DOHH2 (cell line): Measurements from ENCODE around the gene RSBN1.
"Not testable (repeated sequence)": the region's sequence is repeated elsewhere in the genome, so short reads cannot be mapped to it uniquely, and the experiment has no call there.

ENCODE experiments used
- H3F3A ChIP-seq: fragments of 200-600 bp; sonication (generic), shearing (Covaris generic); 2 replicates; pipeline ENCODE4 v1.6.0; 2016; ENCODE audit warnings: antibody characterized with exemption, mild to moderate bottlenecking; ENCODE audit not compliant: control insufficient read depth, insufficient read depth
- H3K27ac ChIP-seq: fragments of 200-600 bp; sonication (generic); 2 replicates; pipeline ENCODE4 v1.5.1; 2014; ENCODE audit warnings: low read depth, mild to moderate bottlenecking, low read length, moderate library complexity
- H3K27me3 ChIP-seq: fragments of 200-600 bp; sonication (generic); 2 replicates; pipeline ENCODE4 v1.6.1; 2014; ENCODE audit warnings: mild to moderate bottlenecking, low read length, mixed read lengths; ENCODE audit not compliant: control insufficient read depth
- H3K36me3 ChIP-seq: fragments of 200-600 bp; sonication (generic); 2 replicates; pipeline ENCODE4 v1.6.1; 2014; ENCODE audit warnings: mild to moderate bottlenecking, low read length, moderate library complexity, mixed read lengths; ENCODE audit not compliant: control insufficient read depth
- H3K4me1 ChIP-seq: fragments of 200-600 bp; sonication (generic); 2 replicates; pipeline ENCODE4 v1.6.1; 2014; ENCODE audit warnings: mild to moderate bottlenecking, low read length, mixed read lengths; ENCODE audit not compliant: control insufficient read depth
- H3K4me2 ChIP-seq: fragments of 200-600 bp; sonication (generic); 2 replicates; pipeline ENCODE4 v1.6.0; 2014; ENCODE audit warnings: mild to moderate bottlenecking, low read length, moderate library complexity
- H3K4me3 ChIP-seq: fragments of 200-600 bp; sonication (generic); 2 replicates; pipeline ENCODE4 v1.5.1; 2014; ENCODE audit warnings: mild to moderate bottlenecking, low read length, mixed read lengths
- H3K79me2 ChIP-seq: fragments of 200-600 bp; sonication (generic); 2 replicates; pipeline ENCODE4 v1.6.1; 2014; ENCODE audit warnings: mild to moderate bottlenecking, low read length, mixed read lengths; ENCODE audit not compliant: control insufficient read depth
- H3K9me2 ChIP-seq: fragments of 200-600 bp; sonication (generic); replicated peaks from 2 replicates; pipeline ENCODE4 v1.6.1; 2014; ENCODE audit warnings: mild to moderate bottlenecking, low read length, mixed read lengths; ENCODE audit not compliant: control insufficient read depth
- H3K9me3 ChIP-seq: fragments of 200-600 bp; sonication (generic); 2 replicates; pipeline ENCODE4 v1.6.1; 2014; ENCODE audit warnings: antibody characterized with exemption, low read length, mixed read lengths; ENCODE audit not compliant: control insufficient read depth, insufficient read depth
- H4K20me1 ChIP-seq: fragments of 200-600 bp; sonication (generic); 2 replicates; pipeline ENCODE4 v1.6.0; 2014; ENCODE audit warnings: low read depth, mild to moderate bottlenecking, antibody characterized with exemption, low read length, moderate library complexity; ENCODE audit not compliant: control insufficient read depth, insufficient read depth
- CTCF ChIP-seq: fragments of 200-600 bp; sonication (generic); IDR thresholded peaks from one replicate; pipeline ENCODE4 v1.5.1; 2014; ENCODE audit warnings: antibody characterized with exemption, mild to moderate bottlenecking, low read depth, low read length; ENCODE audit not compliant: poor library complexity, severe bottlenecking
- EZH2phosphoT487 ChIP-seq: fragments of 200-600 bp; sonication (generic); IDR thresholded peaks from 2 replicates; pipeline ENCODE4 v1.6.1; 2017; ENCODE audit warnings: borderline replicate concordance, mild to moderate bottlenecking, antibody characterized with exemption, low read length, moderate library complexity, mixed read lengths

The RSBN1 gene

GRCh38 chr1:113759333-113760101 lies 52.8 kb downstream of the RSBN1 start, which contains the start of gene PHTF1:
TSS of gene PHTF1 (minus strand) at chr1:113759486. CDS start at chr1:113758703, 783 bp downstream.
- Histone ChIP-seq H3K36me3 (peaks cover 18% of the 10 kb centered on the region), H3F3A (peaks cover 22% of the 10 kb centered on the region), H3K9me3 (no peaks in the 10 kb centered on the region), H3K9me2 (no peaks in the 10 kb centered on the region), H4K20me1 (no peaks in the 10 kb centered on the region), H3K27me3 (no peaks in the 10 kb centered on the region), H3K4me2 (peak within 1 kb of the TSS; percentile 89), H3K4me3 (peak within 1 kb of the TSS; percentile 78), H3K4me1 (peaks cover 17% of the 10 kb centered on the region), H3K79me2 (peaks cover 24% of the 10 kb centered on the region), H3K27ac (peak within 1 kb of the TSS; percentile 70)
- TF ChIP-seq CTCF = no peak
- no peak for TF ChIP-seq EZH2phosphoT487

- peaks cover 24% of the 10 kb centered on the region for H3K79me2 ChIP-seq
- H3K36me3 ChIP-seq = peaks cover 22% of the 10 kb centered on the region
- peak overlapping the region; percentile 78 for H3K4me3 ChIP-seq
- peak overlapping the region; percentile 70 for H3K27ac ChIP-seq
- peak overlapping the region; percentile 89 for H3K4me2 ChIP-seq
- no peaks in the 10 kb centered on the region for H3K9me3 ChIP-seq
- no peaks in the 10 kb centered on the region for H3K27me3 ChIP-seq
- H4K20me1 ChIP-seq = no peaks in the 10 kb centered on the region
- H3F3A ChIP-seq = peaks cover 22% of the 10 kb centered on the region
- no peak for TF ChIP-seq EZH2phosphoT487
- no peak for TF ChIP-seq CTCF
- H3K4me1 ChIP-seq = peaks cover 17% of the 10 kb centered on the region
- H3K9me2 ChIP-seq = no peaks in the 10 kb centered on the region
Observed at GRCh38 chr1:113758631-113759332, 53.5 kb downstream of the RSBN1 start.

GRCh38 chr1:113756461-113756860 lies 55.8 kb downstream of the RSBN1 start:
- TF ChIP-seq CTCF (no peak), EZH2phosphoT487 (no peak)
- Histone ChIP-seq H3K27ac (no peak overlapping the region), H3K9me3 (no peaks in the 10 kb centered on the region), H3K4me3 (no peak overlapping the region), H3K4me2 (peak overlapping the region; percentile 9; the same call in 1 of the 2 replicates), H4K20me1 (no peaks in the 10 kb centered on the region), H3K79me2 (peaks cover 24% of the 10 kb centered on the region), H3K36me3 (peaks cover 24% of the 10 kb centered on the region), H3F3A (peaks cover 14% of the 10 kb centered on the region), H3K4me1 (peaks cover 17% of the 10 kb centered on the region), H3K27me3 (no peaks in the 10 kb centered on the region), H3K9me2 (no peaks in the 10 kb centered on the region)

- not testable (repeated sequence) for H3K4me3 ChIP-seq, H3K9me2 ChIP-seq, H3K9me3 ChIP-seq, H3K4me1 ChIP-seq, H3K4me2 ChIP-seq, H3K27me3 ChIP-seq, H4K20me1 ChIP-seq, H3K27ac ChIP-seq, H3F3A ChIP-seq
- H3K79me2 ChIP-seq = peaks cover 15% of the 10 kb centered on the region
- H3K36me3 ChIP-seq = peaks cover 26% of the 10 kb centered on the region
Observed at GRCh38 chr1:113753333-113753732, 58.9 kb downstream of the RSBN1 start.
